ENCODE results near the gene TSEN2. TPM values are rescaled to one million over a fixed set of nuclear protein-coding genes. Genes with fewer than 3 reads are reported as not detected.

TSEN2 gene
- total RNA-seq, 4 donors from 2014 or later: 20.9 to 47.6 (median 30.1) TPM

GRCh38 chr3:12545473-12545791, 61.2 kb downstream of the TSEN2 start, which contains the start of gene MKRN2OS:
MKRN2OS (minus strand) TSS chr3:12545499; CDS start chr3:12545464, 35 bp downstream.
- Histone ChIP-seq H3K27me3 (peaks cover 7% of the 10 kb centered on the region), H3K4me3 (peak within 1 kb of the TSS; percentile 29 to 59 (median 36)), H3K9me3 (no peaks in the 10 kb centered on the region), H3K27ac (peak within 1 kb of the TSS; percentile 73 to 89 (median 84)), H3K4me1 (peaks cover 0 to 4% (median 2%) of the 10 kb centered on the region in 4 donors), H3K36me3 (no peaks in the 10 kb centered on the region)
- peak; percentile 81 for DNase-seq
- 43 to 50% methylated on average over 2 to 4 of the region's 4 CpGs for WGBS, 2 donors (ENCODE audit: low coverage in 1 of 2)
- in situ Hi-C loops (cut with MboI; ENCODE audit: low pct_ligation_motif_present in 1 of 4, low pct_unique_long_range_greater_than_20kb in 1 of 4, low sequenced_read_pairs in 3 of 4) (no loop called here), intact Hi-C loops (cut with DNase I; ENCODE audit: low total_unique reads) (no loop called here)
- no peak for TF ChIP-seq CTCF (IDR thresholded peaks at IDR 0.05)
- TF ChIP-seq POLR2AphosphoS5 (IDR thresholded peaks at IDR 0.05): peak; percentile 79 to 95 (median 91)

- Histone ChIP-seq H3K4me1 (peaks cover 0 to 12% (median 6%) of the 10 kb centered on the region in 4 donors), H3K9me3 (no peaks in the 10 kb centered on the region), H3K27ac (no peak overlapping the region), H3K27me3 (peaks cover 52% of the 10 kb centered on the region), H3K4me3 (no peak overlapping the region), H3K36me3 (no peaks in the 10 kb centered on the region)
- WGBS, 2 donors (ENCODE audit: low coverage in 1 of 2): 72 to 77% methylated on average over 4 to 7 of the region's 7 CpGs
- in situ Hi-C loops (cut with MboI; ENCODE audit: low pct_ligation_motif_present in 1 of 4, low pct_unique_long_range_greater_than_20kb in 1 of 4, low sequenced_read_pairs in 3 of 4): loop anchor here in 1 of 4 donors (25.0 kb wide), 1 partner anchor 162 kb away; no protein-coding TSS in a partner anchor
- intact Hi-C loops (cut with DNase I; ENCODE audit: low total_unique reads): no loop called here
- DNase-seq: no peak
- TF ChIP-seq EP300 (IDR thresholded peaks at IDR 0.05; ENCODE audit: low read depth): no peak
- TF ChIP-seq POLR2AphosphoS5 (IDR thresholded peaks at IDR 0.05): no peak
- no peak for TF ChIP-seq POLR2A (IDR thresholded peaks at IDR 0.05)
- no peak for TF ChIP-seq CTCF (IDR thresholded peaks at IDR 0.05)
Observed at GRCh38 chr3:12549971-12550760, 65.9 kb downstream of the TSEN2 start.

GRCh38 chr3:12553921-12554391, 69.7 kb downstream of the TSEN2 start:
- H3K4me1 ChIP-seq: peaks cover 8 to 31% (median 25%) of the 10 kb centered on the region in 4 donors
- H3K36me3 ChIP-seq: no peaks in the 10 kb centered on the region
- intact Hi-C loops (cut with DNase I; ENCODE audit: low total_unique reads) (no loop called here), in situ Hi-C loops (cut with MboI; ENCODE audit: low pct_ligation_motif_present in 1 of 4, low pct_unique_long_range_greater_than_20kb in 1 of 4, low sequenced_read_pairs in 3 of 4) (loop anchor here in 1 of 4 donors (25.0 kb wide), 1 partner anchor 158 kb away; no protein-coding TSS in a partner anchor)
- peak; percentile 29 for DNase-seq
- H3K27ac ChIP-seq: peak overlapping the region in 1 of 4 donors; percentile 1
- H3K9me3 ChIP-seq: no peaks in the 10 kb centered on the region
- H3K4me3 ChIP-seq: peak overlapping the region; percentile 24 to 54 (median 30)
- no peak for TF ChIP-seq POLR2AphosphoS5 (IDR thresholded peaks at IDR 0.05)
- TF ChIP-seq POLR2A (IDR thresholded peaks at IDR 0.05): no peak
- no peak for TF ChIP-seq EP300 (IDR thresholded peaks at IDR 0.05; ENCODE audit: low read depth)
- TF ChIP-seq CTCF (IDR thresholded peaks at IDR 0.05): no peak
- peaks cover 53% of the 10 kb centered on the region for H3K27me3 ChIP-seq
- 5 to 10% methylated on average over 17 to 25 of the region's 26 CpGs for WGBS, 2 donors (ENCODE audit: low coverage in 1 of 2)

- no peak for DNase-seq
- intact Hi-C loops (cut with DNase I; ENCODE audit: low total_unique reads): no loop called here
- H3K4me1 ChIP-seq: peaks cover 13 to 45% (median 30%) of the 10 kb centered on the region in 4 donors
- in situ Hi-C loops (cut with MboI; ENCODE audit: low pct_ligation_motif_present in 1 of 4, low pct_unique_long_range_greater_than_20kb in 1 of 4, low sequenced_read_pairs in 3 of 4): loop anchor here in 1 of 4 donors (25.0 kb wide), 1 partner anchor 156 kb away; no protein-coding TSS in a partner anchor
- peak overlapping the region; percentile 34 to 93 (median 89) for H3K4me3 ChIP-seq
- no peaks in the 10 kb centered on the region for H3K9me3 ChIP-seq
- no peaks in the 10 kb centered on the region for H3K36me3 ChIP-seq
- no peak for TF ChIP-seq EP300 (IDR thresholded peaks at IDR 0.05; ENCODE audit: low read depth)
- TF ChIP-seq CTCF (IDR thresholded peaks at IDR 0.05): no peak
- no peak for TF ChIP-seq POLR2AphosphoS5 (IDR thresholded peaks at IDR 0.05)
- TF ChIP-seq POLR2A (IDR thresholded peaks at IDR 0.05): no peak
- H3K27ac ChIP-seq: peak overlapping the region; percentile 97 to 99 (median 98)
- H3K27me3 ChIP-seq: peaks cover 40% of the 10 kb centered on the region
- WGBS, 2 donors (ENCODE audit: low coverage in 1 of 2): 1 to 6% methylated on average over 8 of the region's 8 CpGs
Observed at GRCh38 chr3:12556314-12556689, 72.0 kb downstream of the TSEN2 start.

All from transverse colon (tissue), 4 donors.